NCI-H345 treated with DMSO at 0.1 percent for 48 hours (cell line): ENCODE measurements around the gene ATP6AP2.
"Not testable (repeated sequence)": the region's sequence is repeated elsewhere in the genome, so short reads cannot be mapped to it uniquely, and the experiment has no call there.

ENCODE experiments used
- DNase-seq: peaks from one replicate; lab custom pipeline; 2025; ENCODE audit not compliant: unreplicated experiment; lab: John Stamatoyannopoulos, UW

The ATP6AP2 gene

DNA sequence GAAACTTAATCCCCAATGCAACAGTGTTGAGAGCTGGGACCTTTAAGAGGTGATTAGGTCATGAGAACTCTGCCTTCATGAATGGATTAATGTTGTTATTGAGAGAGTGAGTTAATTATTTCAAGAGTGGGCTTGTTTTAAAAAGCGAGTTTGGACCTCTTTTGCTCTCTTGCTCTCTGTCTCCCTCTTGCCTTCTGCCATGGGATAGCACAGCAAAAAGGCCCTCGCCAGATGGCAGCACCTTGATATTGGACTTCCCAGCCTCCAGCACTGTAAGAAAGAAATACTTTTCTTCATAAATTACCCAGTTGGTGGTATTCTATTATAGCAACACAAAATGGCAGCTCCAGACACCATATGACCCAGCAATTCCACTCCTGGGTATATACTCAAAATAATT, 7.0 kb upstream of the ATP6AP2 start:
- no peak for DNase-seq

DNA sequence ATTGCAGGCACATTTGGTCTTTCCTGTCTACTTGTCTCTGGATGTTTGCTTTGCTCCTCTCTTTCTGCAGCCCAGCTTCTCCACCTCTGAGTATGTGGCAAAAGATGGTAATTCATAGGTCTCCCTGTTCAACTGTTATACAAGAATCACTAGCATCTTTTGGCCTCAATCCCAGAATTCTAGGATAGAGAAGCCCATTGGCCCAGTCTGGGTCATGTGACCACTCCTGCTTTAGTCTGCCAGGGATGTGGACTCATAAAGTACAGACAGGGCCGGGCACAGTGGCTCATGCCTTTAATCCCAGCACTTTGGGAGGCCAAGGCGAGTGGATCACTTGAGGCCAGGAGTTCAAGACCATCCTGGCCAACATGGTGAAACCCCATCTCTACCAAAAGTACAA, 5.4 kb upstream of the ATP6AP2 start:
- DNase-seq = not testable (repeated sequence)

DNA sequence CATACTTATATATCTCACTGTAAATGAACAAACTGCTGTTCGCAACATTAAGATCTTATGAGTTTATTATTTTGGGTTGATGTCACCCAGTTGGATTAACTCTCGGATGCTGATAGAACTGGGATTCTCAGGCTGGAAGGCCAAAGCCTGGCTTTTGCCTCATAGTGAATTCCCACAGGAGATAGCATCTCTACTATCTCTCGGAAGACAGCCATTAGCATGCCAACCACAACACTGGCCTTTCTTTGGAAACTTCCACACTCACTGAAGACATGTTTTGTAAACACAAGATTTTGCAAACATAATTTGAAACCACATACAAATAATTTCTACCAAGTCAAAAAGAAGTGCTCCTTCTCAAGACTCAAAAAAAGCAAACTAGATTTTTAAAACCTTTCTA, 4.5 kb upstream of the ATP6AP2 start:
- no peak for DNase-seq

DNA sequence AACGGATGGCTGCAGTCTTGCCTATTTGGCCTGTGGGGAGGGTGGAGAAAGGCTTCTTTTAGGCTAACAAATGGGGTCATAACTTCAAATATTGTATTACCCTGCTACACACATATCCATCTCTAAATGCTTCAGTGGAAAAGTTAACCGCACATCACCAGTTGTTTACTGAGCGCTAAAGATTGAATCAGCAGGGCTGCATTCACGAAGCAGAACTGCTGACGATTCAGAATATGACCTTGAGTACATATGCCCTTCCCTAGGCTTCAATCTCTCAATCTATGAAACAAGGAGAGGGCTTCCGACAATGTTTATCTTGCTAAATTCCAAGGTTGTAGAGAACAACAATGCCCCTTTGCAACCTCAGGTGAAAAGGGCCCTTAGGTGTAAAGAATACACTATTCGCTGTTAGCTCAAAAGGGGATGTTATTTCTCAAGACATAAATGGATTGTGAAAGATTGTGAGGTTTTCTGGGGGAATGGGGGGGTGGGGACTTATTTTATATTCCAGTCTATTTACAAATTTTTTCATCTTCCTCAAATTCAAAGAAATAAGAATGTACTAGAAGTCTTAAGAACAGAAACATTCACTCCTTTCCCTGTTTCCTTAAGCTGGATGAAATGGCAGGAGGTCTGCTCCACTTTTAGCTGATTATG, 2.6 kb upstream of the ATP6AP2 start:
- no peak for DNase-seq

- DNase-seq = no peak
Observed at GRCh38 chrX:40579141-40579540, 1.6 kb upstream of the ATP6AP2 start.

GRCh38 chrX:40579900-40580536, 752 bp upstream of the ATP6AP2 start:
- no peak for DNase-seq

- no peak for DNase-seq
Observed at GRCh38 chrX:40581336-40581920, 658 bp downstream of the ATP6AP2 start.

DNA sequence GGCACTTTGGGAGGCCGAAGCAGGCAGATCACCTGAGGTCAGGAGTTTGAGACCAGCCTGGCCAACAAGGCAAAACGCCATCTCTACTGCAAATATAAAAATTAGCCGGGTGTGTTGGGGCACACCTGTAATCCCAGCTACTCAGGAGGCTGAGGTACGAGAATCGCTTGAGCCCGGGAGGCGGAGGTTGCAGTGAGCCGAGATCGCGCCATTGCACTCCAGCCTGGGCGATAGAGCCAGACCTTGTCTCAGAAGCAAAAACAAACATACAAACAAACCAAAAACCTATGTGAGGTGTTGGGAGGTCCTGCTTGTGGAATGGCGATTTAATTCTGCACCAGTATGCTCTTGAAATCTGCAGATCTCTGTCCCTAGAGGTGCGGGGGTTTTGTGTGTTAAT, 1.4 kb downstream of the ATP6AP2 start:
- DNase-seq = not testable (repeated sequence)

- no peak for DNase-seq
Observed at GRCh38 chrX:40582811-40583210, 2.0 kb downstream of the ATP6AP2 start.

DNA sequence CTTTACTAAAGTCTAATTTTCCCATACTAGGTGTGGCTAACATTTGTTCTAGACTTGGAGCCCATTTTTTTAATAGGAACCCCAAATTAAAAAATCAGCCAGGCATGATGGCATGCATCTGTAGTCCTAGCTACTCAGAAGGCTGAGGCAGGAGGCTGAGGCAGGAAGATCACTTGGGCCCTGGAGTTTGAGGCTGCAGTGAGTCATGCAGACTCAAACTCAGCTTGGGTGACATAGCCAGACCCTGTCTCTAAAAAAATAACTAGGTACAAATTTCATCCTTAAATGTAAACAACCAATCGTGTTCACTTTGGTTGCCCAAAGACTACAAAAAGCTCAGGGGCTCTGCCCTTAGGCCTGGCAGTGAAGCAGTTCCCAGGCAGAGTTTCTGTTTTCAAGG, 6.9 kb downstream of the ATP6AP2 start:
- not testable (repeated sequence) for DNase-seq

GRCh38 chrX:40589616-40590321, 9.0 kb downstream of the ATP6AP2 start:
- not testable (repeated sequence) for DNase-seq

DNA sequence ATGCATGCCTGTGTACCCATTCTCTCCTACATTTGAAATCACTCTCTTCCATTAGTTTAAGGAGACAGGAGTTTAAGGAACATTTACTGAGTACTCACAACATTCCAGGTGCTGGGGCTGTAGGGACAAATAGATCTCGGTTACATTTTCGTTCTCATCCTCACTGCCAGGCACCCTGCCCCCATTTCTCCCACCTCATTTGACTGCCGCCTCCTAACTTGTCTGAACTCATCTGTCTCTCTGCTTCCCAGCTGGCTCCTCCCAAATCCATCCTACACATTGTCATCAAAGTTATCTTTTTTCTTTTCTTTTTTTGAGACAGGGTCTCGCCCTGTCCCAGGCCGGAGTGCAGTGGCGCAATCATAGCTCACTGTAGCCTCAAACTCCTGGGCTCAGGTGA, 22.7 kb downstream of the ATP6AP2 start:
- DNase-seq = no peak

- DNase-seq = no peak
Observed at GRCh38 chrX:40607381-40607780, 26.6 kb downstream of the ATP6AP2 start.

DNA sequence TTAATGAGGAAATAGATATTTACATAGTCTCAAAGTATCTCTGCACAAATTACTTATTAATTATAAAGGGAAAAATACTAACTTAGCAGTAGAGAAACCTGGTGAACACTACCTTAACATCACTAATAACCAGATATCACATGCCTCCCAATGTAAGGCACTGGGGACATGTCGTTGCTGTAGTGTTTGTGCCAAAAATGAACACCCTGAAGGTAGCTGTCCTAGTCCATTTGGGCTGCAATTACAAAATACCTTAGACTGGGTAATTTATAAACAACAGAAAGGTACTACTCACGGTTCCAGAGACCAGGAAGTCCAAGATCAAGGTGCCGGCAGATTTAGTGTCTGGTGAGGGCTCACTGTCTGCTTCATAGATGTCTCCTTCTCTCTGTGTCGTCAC, 31.7 kb downstream of the ATP6AP2 start:
- DNase-seq = no peak

- DNase-seq = no peak
Observed at GRCh38 chrX:40615976-40616375, 35.2 kb downstream of the ATP6AP2 start.

DNA sequence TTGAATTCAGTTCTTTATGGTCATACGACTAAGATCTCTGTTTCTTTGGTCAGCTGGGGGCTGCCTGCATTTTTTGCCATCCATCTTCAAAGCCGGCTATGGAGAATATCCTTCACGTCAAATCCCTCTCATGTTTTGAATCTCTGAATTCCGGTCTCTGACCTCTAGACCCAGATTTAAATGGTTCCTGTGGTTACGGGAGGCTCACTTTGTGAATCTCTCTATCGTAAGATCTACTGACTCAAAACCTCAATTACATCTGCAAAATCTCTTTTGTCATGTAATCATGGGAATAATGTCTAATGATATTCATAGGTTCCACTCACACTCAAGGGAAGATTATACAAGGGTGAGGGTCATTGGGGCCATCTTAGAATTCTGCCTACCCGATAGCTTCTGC, 36.8 kb downstream of the ATP6AP2 start:
- no peak for DNase-seq

GRCh38 chrX:40622479-40623138, 41.8 kb downstream of the ATP6AP2 start:
- no peak for DNase-seq

GRCh38 chrX:40623139-40623536, 42.4 kb downstream of the ATP6AP2 start, which contains the start of gene MPC1L:
Gene MPC1L, plus strand, starts transcription at chrX:40623428. Its CDS starts 138 bp downstream, at chrX:40623566.
- DNase-seq = no peak

DNA sequence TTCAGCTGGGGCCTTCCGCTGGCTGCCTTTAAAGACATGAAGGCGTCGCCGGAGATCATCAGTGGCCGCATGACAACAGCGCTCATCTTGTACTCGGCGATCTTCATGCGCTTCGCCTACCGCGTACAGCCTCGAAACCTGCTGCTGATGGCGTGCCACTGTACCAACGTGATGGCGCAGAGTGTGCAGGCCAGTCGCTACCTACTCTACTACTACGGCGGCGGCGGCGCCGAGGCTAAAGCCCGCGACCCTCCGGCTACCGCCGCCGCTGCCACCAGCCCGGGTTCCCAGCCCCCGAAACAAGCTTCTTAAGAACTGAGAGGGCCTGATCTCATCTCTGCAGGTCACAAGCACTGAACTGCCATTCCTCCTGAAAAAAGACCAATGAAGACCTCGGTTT, 42.9 kb downstream of the ATP6AP2 start:
- DNase-seq = no peak

DNA sequence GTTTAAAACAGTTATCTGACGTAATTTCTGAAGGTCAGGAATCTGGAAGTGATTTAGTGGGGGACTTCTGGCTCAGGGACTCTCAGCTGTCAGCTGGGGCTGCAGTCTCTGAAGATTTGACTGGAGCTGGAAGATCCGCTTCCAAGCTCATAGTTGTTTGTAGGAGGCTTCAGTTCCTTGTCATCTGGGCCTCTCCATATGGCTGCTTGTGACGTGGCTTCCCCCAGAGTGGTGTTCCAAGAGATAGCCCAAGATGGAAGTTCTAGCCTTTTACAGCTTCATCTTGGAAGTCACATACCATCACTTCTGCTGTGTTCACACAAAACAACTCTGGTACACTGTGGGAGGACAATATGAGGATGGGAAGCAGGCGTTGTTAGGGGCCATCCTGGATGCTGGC, 44.5 kb downstream of the ATP6AP2 start:
- DNase-seq = no peak

- DNase-seq = no peak
Observed at GRCh38 chrX:40628506-40628905, 47.7 kb downstream of the ATP6AP2 start.
